Transverse colon (tissue), 4 donors: ENCODE measurements around the gene NDST4. TPM values are rescaled to one million over a fixed set of nuclear protein-coding genes. Genes with fewer than 3 reads are reported as not detected.

Source experiments
- DNase-seq: peaks from one replicate; pipeline ENCODE4 v3.0.0-alpha.2; 2019
- H3K27ac ChIP-seq, 4 donors: fragments of 200-600 bp; sonication (generic); 2 replicates each; pipeline ENCODE4 v1.5.1; 2016 to 2018; ENCODE audit warnings: inconsistent platforms in 4 of 4
- H3K27me3 ChIP-seq: fragments of 200-600 bp; sonication (generic); 2 replicates; pipeline ENCODE4 v1.5.1; 2017; ENCODE audit warnings: inconsistent platforms
- H3K36me3 ChIP-seq, 4 donors: fragments of 200-600 bp; sonication (generic); 2 replicates each; pipeline ENCODE4 v1.5.1; 2017 to 2019; ENCODE audit warnings: inconsistent platforms in 4 of 4
- H3K4me1 ChIP-seq, 4 donors: fragments of 200-600 bp; sonication (generic); 2 replicates each; pipeline ENCODE4 v1.5.1; 2017 to 2020; ENCODE audit warnings: inconsistent platforms in 4 of 4
- H3K4me3 ChIP-seq, 4 donors: fragments of 200-600 bp; sonication (generic); 1 replicate in 1 of 4; 2 replicates in 3 of 4; pipeline versions ENCODE4 v1.5.1 to v1.6.1; 2017 to 2019; ENCODE audit warnings: inconsistent platforms in 4 of 4
- H3K9me3 ChIP-seq, 2 donors: fragments of 200-600 bp; sonication (generic); 2 replicates each; pipeline ENCODE4 v1.5.1; 2017 to 2019; ENCODE audit warnings: inconsistent platforms in 2 of 2
- EP300 ChIP-seq: sonication (generic); formaldehyde crosslinking; IDR thresholded peaks from one replicate; pipeline ENCODE4 v1.6.1; 2017; ENCODE audit warnings: antibody characterized with exemption, low read depth
- POLR2A ChIP-seq: fragments of 450-650 bp; IDR thresholded peaks from one replicate; pipeline ENCODE4 v1.6.1; 2016; ENCODE audit warnings: antibody characterized with exemption, mild to moderate bottlenecking, moderate library complexity
- POLR2AphosphoS5 ChIP-seq, 3 donors: sonication (generic); formaldehyde crosslinking; IDR thresholded peaks; one replicate each; pipeline ENCODE4 v1.6.1; 2016; ENCODE audit warnings: antibody characterized with exemption in 3 of 3
- WGBS, 2 donors: methylation state at CpG; one replicate each; pipeline ENCODE4 v1.1.5; 2018; ENCODE audit warnings: low coverage in 1 of 2; 5-methylcytosine and 5-hydroxymethylcytosine counted together
- in situ Hi-C, 4 donors: fragments of 200-750 bp; cut with MboI; loops; one replicate each; pipeline versions ENCODE4 v1.15.0 to v1.15.1; 2017; ENCODE audit warnings: low sequenced_read_pairs in 3 of 4, low pct_ligation_motif_present in 1 of 4, low pct_unique_long_range_greater_than_20kb in 1 of 4
- intact Hi-C: fragments of 100-400 bp; cut with DNase I; formaldehyde crosslinking; loops from one replicate; pipeline ENCODE4 v1.15.1; 2023; ENCODE audit warnings: low total_unique reads
- total RNA-seq, 4 donors: library from RNA; depleted of rRNA; stranded (reverse); fragments of >200 nt; gene quantifications; one replicate each; pipeline ENCODE4 v1.1.0, GENCODE V29; 2016
- TF ChIP-seq, protein P1 (sequence below), 5 experiments: fragments of 200-600 bp in 3 of 5; fragments of 450-650 bp in 2 of 5; sonication (generic) in 3 of 5; IDR thresholded peaks; 1 replicate in 2 of 5; 2 replicates in 3 of 5; pipeline ENCODE4 v1.5.1; 2016 to 2017; ENCODE audit warnings: antibody characterized with exemption in 5 of 5, inconsistent platforms in 3 of 5, mild to moderate bottlenecking in 2 of 5, moderate library complexity in 1 of 5

Gene NDST4
- total RNA-seq, 4 donors from 2014 or later = 0.14 TPM; not detected in 3

DNA sequence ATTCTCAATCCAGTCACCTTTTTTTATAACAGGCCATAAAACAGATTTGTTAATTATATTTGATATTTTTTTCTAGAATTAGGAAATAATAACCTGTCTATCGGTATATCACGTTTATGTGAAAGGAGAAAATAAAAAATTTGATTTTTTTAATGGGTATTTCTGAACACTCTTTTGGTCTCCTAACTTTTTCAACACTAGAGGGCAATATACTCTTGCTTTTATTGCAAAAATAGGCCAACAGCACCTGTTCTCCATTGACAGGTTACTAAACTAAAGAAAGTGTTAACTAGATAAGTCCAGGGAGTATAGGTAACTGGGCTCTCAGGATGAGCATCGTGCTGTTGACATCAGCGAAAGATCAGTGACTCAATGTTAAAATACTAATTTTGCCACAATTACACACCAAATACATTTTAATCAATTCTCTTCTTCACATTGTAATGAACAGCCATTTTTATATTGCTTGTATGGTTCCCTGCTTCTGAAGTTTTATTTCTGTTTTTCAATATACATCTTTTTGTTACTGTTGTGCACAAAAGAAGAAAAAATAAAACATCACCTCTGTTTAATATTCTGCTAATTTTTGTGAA lies 22.8 kb downstream of the NDST4 start:
- Histone ChIP-seq H3K4me3 (no peak overlapping the region), H3K27me3 (no peaks in the 10 kb centered on the region), H3K4me1 (no peaks in the 10 kb centered on the region), H3K27ac (no peak overlapping the region), H3K36me3 (no peaks in the 10 kb centered on the region), H3K9me3 (no peaks in the 10 kb centered on the region)
- DNase-seq = no peak
- intact Hi-C loops (no loop called here), in situ Hi-C loops (loop anchor here in 3 of 4 donors (25.0 kb wide), 2 partner anchors 447 to 772 kb away; no protein-coding TSS in a partner anchor)
- 7% methylated on average over 4 of the region's 4 CpGs for WGBS, 2 donors
- no peak for TF ChIP-seq POLR2AphosphoS5 (IDR thresholded peaks at IDR 0.05)
- no peak for TF ChIP-seq POLR2A
- no peak for TF ChIP-seq EP300
- TF ChIP-seq, protein P1, sequence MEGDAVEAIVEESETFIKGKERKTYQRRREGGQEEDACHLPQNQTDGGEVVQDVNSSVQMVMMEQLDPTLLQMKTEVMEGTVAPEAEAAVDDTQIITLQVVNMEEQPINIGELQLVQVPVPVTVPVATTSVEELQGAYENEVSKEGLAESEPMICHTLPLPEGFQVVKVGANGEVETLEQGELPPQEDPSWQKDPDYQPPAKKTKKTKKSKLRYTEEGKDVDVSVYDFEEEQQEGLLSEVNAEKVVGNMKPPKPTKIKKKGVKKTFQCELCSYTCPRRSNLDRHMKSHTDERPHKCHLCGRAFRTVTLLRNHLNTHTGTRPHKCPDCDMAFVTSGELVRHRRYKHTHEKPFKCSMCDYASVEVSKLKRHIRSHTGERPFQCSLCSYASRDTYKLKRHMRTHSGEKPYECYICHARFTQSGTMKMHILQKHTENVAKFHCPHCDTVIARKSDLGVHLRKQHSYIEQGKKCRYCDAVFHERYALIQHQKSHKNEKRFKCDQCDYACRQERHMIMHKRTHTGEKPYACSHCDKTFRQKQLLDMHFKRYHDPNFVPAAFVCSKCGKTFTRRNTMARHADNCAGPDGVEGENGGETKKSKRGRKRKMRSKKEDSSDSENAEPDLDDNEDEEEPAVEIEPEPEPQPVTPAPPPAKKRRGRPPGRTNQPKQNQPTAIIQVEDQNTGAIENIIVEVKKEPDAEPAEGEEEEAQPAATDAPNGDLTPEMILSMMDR (IDR thresholded peaks at IDR 0.05) = peak; percentile 43 to 61 (median 46)

DNA sequence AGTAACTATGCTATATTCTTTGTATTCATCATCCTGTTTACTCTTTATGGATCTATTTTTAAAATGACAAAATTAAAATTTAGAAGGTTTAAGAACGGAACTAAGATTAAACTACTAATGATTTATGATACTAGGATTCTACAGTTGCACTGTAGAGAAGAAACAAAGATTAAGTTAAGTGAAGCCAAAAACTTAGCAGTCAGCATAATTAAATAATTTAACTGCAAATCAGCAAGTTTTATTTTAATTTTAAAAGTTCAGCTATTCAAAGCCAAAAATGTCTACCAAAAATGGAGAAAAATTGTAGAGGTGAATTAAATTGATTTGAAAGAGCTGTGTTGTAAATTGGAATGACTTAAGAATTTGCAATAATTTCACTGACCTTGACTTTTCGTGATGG lies 30.8 kb downstream of the NDST4 start:
- in situ Hi-C loops (loop anchor here in 3 of 4 donors (25.0 kb wide), 2 partner anchors 455 to 780 kb away; no protein-coding TSS in a partner anchor), intact Hi-C loops (no loop called here)
- Histone ChIP-seq H3K4me1 (no peaks in the 10 kb centered on the region), H3K27ac (no peak overlapping the region), H3K9me3 (no peaks in the 10 kb centered on the region), H3K4me3 (no peak overlapping the region), H3K36me3 (no peaks in the 10 kb centered on the region), H3K27me3 (no peaks in the 10 kb centered on the region)
- no peak for DNase-seq
- WGBS, 2 donors = 63 to 81% methylated on average over 2 of the region's 2 CpGs
- TF ChIP-seq, protein P1 (IDR thresholded peaks at IDR 0.05) = no peak
- no peak for TF ChIP-seq EP300
- no peak for TF ChIP-seq POLR2A
- TF ChIP-seq POLR2AphosphoS5 (IDR thresholded peaks at IDR 0.05) = no peak

GRCh38 chr4:115076691-115077090 lies 36.7 kb downstream of the NDST4 start:
- WGBS, 2 donors = 81 to 88% methylated on average over 7 of the region's 7 CpGs

DNA sequence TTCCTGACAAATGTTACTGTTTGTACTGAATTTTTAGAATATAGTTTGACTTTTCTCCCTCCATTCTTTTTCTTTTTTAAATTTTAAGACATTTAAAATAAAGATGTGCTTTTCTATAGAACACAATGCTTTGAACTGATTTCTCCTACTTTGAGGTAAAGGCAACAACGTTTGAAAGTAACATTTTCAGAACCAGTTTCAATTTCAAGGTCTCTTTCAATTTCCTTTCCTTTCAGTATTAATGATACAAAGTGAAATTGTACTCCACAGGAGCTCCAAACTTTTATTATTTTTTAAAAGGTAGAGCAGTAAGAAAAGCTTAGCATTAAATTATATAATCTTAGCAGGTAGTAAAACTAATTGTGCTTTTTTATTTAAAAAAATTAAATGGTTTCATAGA lies 54.9 kb downstream of the NDST4 start:
- TF ChIP-seq POLR2AphosphoS5 (IDR thresholded peaks at IDR 0.05) (no peak), EP300 (no peak), POLR2A (no peak)
- TF ChIP-seq, protein P1 (IDR thresholded peaks at IDR 0.05) = no peak
- H3K36me3 ChIP-seq = no peaks in the 10 kb centered on the region
- 16 to 19% methylated on average over 1 of the region's 1 CpG for WGBS, 2 donors
- in situ Hi-C loops (no loop called here), intact Hi-C loops (no loop called here)
- no peaks in the 10 kb centered on the region for H3K9me3 ChIP-seq
- no peaks in the 10 kb centered on the region for H3K4me1 ChIP-seq
- no peak for DNase-seq
- no peaks in the 10 kb centered on the region for H3K27me3 ChIP-seq
- no peak overlapping the region for H3K27ac ChIP-seq
- H3K4me3 ChIP-seq = no peak overlapping the region

More at GRCh38 chr4:115076691-115077090, 36.7 kb downstream of the NDST4 start:
- no peak for DNase-seq
- Histone ChIP-seq H3K4me1 (no peaks in the 10 kb centered on the region), H3K27me3 (no peaks in the 10 kb centered on the region), H3K9me3 (no peaks in the 10 kb centered on the region), H3K4me3 (no peak overlapping the region), H3K36me3 (no peaks in the 10 kb centered on the region), H3K27ac (no peak overlapping the region)
- in situ Hi-C loops (loop anchor here in 3 of 4 donors (25.0 kb wide), 2 partner anchors 461 to 786 kb away; no protein-coding TSS in a partner anchor), intact Hi-C loops (no loop called here)
- TF ChIP-seq, protein P1 (IDR thresholded peaks at IDR 0.05) = no peak
- TF ChIP-seq POLR2A = no peak
- no peak for TF ChIP-seq EP300
- TF ChIP-seq POLR2AphosphoS5 (IDR thresholded peaks at IDR 0.05) = no peak
